Type B pancreatic cell (in vitro differentiated cells): ENCODE data around the gene CYP26B1. TPM values are rescaled to one million over a fixed set of nuclear protein-coding genes. Genes with fewer than 3 reads are reported as not detected.

Source experiments
- DNase-seq: peaks from one replicate; pipeline ENCODE4 v3.0.0; 2021; ENCODE audit warnings: mixed read lengths; ENCODE audit not compliant: unreplicated experiment; ENCODE audit errors: extremely low spot score
- H3K27ac Mint-ChIP-seq: 2 replicates; pipeline ENCODE4 v1.8.0; 2021; ENCODE audit warnings: mild to moderate bottlenecking, mixed read lengths
- H3K27me3 Mint-ChIP-seq: 2 replicates; pipeline ENCODE4 v1.8.0; 2021; ENCODE audit warnings: mixed read lengths
- H3K36me3 Mint-ChIP-seq: 2 replicates; pipeline ENCODE4 v1.8.0; 2021; ENCODE audit warnings: mixed read lengths
- H3K4me1 Mint-ChIP-seq: one replicate; pipeline ENCODE4 v1.8.0; 2021; ENCODE audit warnings: mixed read lengths; ENCODE audit not compliant: unreplicated experiment
- H3K4me3 Mint-ChIP-seq: 2 replicates; pipeline ENCODE4 v1.8.0; 2021; ENCODE audit warnings: mild to moderate bottlenecking, mixed read lengths
- H3K9me3 Mint-ChIP-seq: 2 replicates; pipeline ENCODE4 v1.8.0; 2021; ENCODE audit warnings: mixed read lengths
- total RNA-seq: library from RNA; stranded (reverse); gene quantifications from 2 replicates; pipeline ENCODE4 v1.2.1, GENCODE V29; 2021; ENCODE audit warnings: low replicate concordance
- TF ChIP-seq, protein P1 (sequence below): fragments of 200-600 bp; sonication (generic); conservative IDR thresholded peaks from 2 replicates; pipeline ENCODE4 v1.5.0; 2021; ENCODE audit warnings: antibody characterized with exemption, mild to moderate bottlenecking

CYP26B1 gene
- total RNA-seq, 1 donor from 2014 or later, result 23.6 TPM

DNA sequence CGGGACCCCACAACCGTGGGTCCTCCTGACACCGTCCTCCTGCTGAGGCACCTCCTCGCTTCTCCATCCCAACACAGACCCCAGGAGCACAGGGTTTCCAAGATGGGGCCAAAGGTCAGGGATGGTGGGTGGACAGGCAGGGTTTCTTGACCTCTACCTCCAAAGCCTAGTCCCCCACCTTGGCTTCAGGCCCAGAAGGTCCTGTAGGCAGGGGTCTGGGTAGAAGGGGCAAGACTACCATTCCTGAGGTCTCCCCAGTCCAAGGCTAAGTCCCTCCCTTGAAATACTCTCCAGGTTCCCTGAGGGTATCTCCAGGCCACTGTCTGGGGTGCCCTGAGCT lies 7.1 kb downstream of the CYP26B1 start:
- Mint-ChIP-seq H3K27me3 (peaks cover 28% of the 10 kb centered on the region), H3K4me1 (peaks cover 8% of the 10 kb centered on the region), H3K4me3 (no peak overlapping the region), H3K9me3 (no peaks in the 10 kb centered on the region), H3K27ac (no peak overlapping the region), H3K36me3 (no peaks in the 10 kb centered on the region)
- DNase-seq, result peak; percentile 47
- TF ChIP-seq, protein P1, sequence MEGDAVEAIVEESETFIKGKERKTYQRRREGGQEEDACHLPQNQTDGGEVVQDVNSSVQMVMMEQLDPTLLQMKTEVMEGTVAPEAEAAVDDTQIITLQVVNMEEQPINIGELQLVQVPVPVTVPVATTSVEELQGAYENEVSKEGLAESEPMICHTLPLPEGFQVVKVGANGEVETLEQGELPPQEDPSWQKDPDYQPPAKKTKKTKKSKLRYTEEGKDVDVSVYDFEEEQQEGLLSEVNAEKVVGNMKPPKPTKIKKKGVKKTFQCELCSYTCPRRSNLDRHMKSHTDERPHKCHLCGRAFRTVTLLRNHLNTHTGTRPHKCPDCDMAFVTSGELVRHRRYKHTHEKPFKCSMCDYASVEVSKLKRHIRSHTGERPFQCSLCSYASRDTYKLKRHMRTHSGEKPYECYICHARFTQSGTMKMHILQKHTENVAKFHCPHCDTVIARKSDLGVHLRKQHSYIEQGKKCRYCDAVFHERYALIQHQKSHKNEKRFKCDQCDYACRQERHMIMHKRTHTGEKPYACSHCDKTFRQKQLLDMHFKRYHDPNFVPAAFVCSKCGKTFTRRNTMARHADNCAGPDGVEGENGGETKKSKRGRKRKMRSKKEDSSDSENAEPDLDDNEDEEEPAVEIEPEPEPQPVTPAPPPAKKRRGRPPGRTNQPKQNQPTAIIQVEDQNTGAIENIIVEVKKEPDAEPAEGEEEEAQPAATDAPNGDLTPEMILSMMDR, result no peak

DNA sequence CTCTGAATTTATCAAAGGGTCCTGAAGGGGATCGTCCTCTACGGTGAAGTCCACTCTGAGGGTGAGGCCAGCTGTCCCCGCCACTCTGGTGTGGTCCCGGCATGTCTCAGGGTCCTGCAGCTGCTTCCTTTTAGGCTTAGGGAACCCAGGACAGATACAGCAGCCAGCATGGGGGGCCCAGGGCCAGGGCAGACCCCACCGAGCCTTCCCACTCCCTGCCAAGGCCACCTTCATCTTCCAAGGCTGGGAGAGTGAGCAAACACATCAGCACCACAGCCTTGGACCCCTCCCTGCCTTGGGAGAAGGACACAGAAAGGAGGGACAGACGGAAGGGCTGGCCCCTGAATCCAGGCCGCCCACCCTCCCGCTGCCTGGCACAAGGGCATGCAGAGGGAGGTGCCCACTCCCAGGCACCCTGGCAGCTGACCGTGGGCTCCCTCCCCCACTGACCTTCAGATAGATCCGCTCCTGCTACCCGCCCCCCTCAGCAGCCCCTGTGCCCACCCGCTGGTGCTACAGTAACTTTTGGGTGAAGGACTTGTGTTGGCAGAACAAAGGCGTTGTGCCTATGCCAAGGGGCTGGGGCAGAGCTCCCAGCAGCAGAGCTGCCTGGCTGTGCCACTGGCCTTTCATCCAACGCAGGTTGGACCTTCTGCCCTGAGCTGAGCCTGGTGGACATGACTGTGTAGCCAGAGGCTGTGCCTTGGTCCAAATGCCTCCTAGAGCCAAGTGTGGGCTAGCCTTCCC lies 7.6 kb downstream of the CYP26B1 start:
- Mint-ChIP-seq H3K36me3 (no peaks in the 10 kb centered on the region), H3K4me1 (peaks cover 8% of the 10 kb centered on the region), H3K27me3 (peaks cover 23% of the 10 kb centered on the region), H3K4me3 (no peak overlapping the region), H3K27ac (no peak overlapping the region), H3K9me3 (no peaks in the 10 kb centered on the region)
- peak; percentile 66 for DNase-seq
- TF ChIP-seq, protein P1, result no peak

DNA sequence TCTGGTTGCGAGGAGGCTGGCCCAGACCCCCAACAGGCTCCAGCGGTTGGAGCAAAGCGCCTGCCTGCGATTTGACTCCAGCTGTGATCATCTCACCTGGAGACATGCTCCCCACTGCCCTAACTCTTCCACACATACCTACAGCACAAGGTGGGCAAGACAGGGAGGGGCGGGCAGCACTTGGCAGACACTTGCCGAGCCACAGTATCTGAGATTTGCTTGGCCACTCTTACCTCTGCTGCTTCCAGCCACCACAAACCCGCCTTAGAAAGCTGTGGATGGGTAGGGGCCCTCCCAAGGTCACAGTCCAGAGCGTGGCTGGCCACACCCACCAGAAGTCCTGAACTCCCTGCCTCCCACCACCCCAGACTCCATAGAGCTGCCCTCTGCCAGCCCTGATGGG lies 8.2 kb downstream of the CYP26B1 start:
- Mint-ChIP-seq H3K4me1 (peaks cover 8% of the 10 kb centered on the region), H3K36me3 (no peaks in the 10 kb centered on the region), H3K27ac (no peak overlapping the region), H3K27me3 (peaks cover 21% of the 10 kb centered on the region), H3K4me3 (no peak overlapping the region), H3K9me3 (no peaks in the 10 kb centered on the region)
- peak; percentile 63 for DNase-seq
- TF ChIP-seq, protein P1, result no peak

DNA sequence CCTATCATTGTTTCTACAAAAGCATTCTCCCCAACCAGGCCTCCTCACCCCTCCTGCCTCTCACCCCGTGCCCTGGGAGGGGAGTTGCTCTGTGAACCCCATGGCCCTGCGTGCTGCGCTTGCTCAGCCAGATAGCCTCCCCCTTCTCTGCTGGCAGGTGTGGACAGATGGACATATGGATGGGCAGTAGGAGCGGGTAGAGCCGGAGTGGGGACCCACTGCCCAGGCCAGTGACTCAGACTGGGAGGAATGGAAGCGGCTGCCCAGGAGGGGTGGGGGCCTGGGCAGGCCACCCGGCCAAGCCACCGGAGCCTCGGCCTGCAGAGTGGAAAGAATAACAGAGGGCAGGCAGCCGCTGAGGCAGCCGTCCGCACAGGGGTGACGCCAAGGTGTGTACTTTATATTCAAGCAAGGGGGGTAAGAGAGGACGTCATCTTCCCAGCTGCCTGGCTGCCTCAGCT lies 8.7 kb downstream of the CYP26B1 start:
- TF ChIP-seq, protein P1, result no peak
- Mint-ChIP-seq H3K4me1 (peaks cover 8% of the 10 kb centered on the region), H3K27me3 (peaks cover 18% of the 10 kb centered on the region), H3K9me3 (no peaks in the 10 kb centered on the region), H3K27ac (no peak overlapping the region), H3K4me3 (no peak overlapping the region), H3K36me3 (no peaks in the 10 kb centered on the region)
- no peak for DNase-seq

DNA sequence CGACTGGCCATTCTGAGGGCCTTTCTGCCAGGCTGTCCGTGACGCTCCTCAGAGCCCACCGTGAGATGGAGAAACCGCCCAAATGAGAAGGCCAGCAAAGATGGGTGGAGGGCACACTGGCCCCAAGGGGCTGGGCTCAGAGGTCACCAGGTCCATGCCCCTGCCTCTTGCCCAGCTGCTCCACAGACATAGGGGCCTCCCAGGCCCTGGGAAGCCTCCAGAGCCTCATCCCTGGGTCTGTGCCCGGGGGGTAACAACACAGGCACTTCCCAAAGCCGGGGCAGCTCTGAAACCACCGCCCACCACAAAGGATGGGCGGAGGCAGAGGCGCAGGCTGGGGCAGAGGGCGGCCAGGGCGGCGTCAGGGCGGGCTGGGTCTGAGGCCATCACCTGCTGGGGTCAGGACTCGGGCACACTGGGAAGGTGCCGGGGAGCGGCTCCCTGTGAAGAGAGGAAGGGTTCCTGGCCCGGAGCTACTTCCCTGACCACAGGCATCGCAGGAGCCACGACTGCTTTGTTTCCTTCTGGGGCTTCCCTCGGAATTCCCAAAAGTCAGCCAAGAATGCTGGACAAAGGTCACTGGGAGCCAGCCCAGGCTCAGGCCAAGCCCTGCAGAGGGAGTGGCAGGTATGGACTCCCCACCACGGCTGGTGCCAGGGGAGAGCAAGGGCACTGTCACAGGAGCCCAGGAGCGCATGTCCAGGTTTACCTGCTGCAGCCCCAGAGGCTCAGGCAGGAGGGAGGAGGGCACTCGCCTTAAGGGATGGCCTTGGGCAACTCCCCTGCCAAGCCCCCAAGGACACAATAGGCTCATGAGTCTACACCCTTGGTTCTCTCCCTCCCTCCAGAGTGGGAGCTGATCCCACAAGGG lies 9.4 kb downstream of the CYP26B1 start:
- Mint-ChIP-seq H3K27ac (no peak overlapping the region), H3K4me1 (peaks cover 8% of the 10 kb centered on the region), H3K4me3 (no peak overlapping the region), H3K9me3 (no peaks in the 10 kb centered on the region), H3K27me3 (peaks cover 12% of the 10 kb centered on the region), H3K36me3 (no peaks in the 10 kb centered on the region)
- TF ChIP-seq, protein P1, result no peak
- DNase-seq, result no peak
